Ishikawa (cell line): ENCODE measurements around the gene FBXL20.

Experiments used
- CEBPB ChIP-seq: IDR thresholded peaks from 2 replicates; pipeline ENCODE4 v1.6.1; 2012
- CREB1 ChIP-seq: IDR thresholded peaks from 2 replicates; pipeline ENCODE4 v1.6.1; 2012; ENCODE audit warnings: low read depth
- EGR1 ChIP-seq: IDR thresholded peaks from 2 replicates; pipeline ENCODE4 v1.6.1; 2012
- EP300 ChIP-seq: IDR thresholded peaks from 2 replicates; pipeline ENCODE4 v1.6.1; 2012; ENCODE audit warnings: borderline replicate concordance
- FOXM1 ChIP-seq: IDR thresholded peaks from 2 replicates; pipeline ENCODE4 v1.6.1; 2012; ENCODE audit warnings: low read depth, borderline replicate concordance
- NFIC ChIP-seq: IDR thresholded peaks from 2 replicates; pipeline ENCODE4 v1.6.1; 2012
- RAD21 ChIP-seq: IDR thresholded peaks from 2 replicates; pipeline ENCODE4 v1.6.1; 2012; ENCODE audit warnings: low read depth
- TAF1 ChIP-seq: IDR thresholded peaks from 2 replicates; pipeline ENCODE4 v1.6.1; 2012; ENCODE audit warnings: low read depth, mild to moderate bottlenecking
- TCF12 ChIP-seq: IDR thresholded peaks from 2 replicates; pipeline ENCODE4 v1.6.1; 2012; ENCODE audit warnings: low read depth
- TEAD4 ChIP-seq: IDR thresholded peaks from 2 replicates; pipeline ENCODE4 v1.6.1; 2012
- YY1 ChIP-seq: IDR thresholded peaks from 2 replicates; pipeline ENCODE4 v1.6.1; 2012; ENCODE audit warnings: low read depth
- ZBTB7A ChIP-seq: IDR thresholded peaks from 2 replicates; pipeline ENCODE4 v1.6.1; 2012; ENCODE audit warnings: low read depth
- TF ChIP-seq, protein P1 (sequence below): IDR thresholded peaks from 2 replicates; pipeline ENCODE4 v1.6.1; 2012
- TF ChIP-seq, protein P2 (sequence below): IDR thresholded peaks from 2 replicates; pipeline ENCODE4 v1.6.1; 2012; ENCODE audit warnings: low read depth, mild to moderate bottlenecking
- TF ChIP-seq, protein P3 (sequence below): IDR thresholded peaks from 2 replicates; pipeline ENCODE4 v1.6.1; 2012

Gene FBXL20

DNA sequence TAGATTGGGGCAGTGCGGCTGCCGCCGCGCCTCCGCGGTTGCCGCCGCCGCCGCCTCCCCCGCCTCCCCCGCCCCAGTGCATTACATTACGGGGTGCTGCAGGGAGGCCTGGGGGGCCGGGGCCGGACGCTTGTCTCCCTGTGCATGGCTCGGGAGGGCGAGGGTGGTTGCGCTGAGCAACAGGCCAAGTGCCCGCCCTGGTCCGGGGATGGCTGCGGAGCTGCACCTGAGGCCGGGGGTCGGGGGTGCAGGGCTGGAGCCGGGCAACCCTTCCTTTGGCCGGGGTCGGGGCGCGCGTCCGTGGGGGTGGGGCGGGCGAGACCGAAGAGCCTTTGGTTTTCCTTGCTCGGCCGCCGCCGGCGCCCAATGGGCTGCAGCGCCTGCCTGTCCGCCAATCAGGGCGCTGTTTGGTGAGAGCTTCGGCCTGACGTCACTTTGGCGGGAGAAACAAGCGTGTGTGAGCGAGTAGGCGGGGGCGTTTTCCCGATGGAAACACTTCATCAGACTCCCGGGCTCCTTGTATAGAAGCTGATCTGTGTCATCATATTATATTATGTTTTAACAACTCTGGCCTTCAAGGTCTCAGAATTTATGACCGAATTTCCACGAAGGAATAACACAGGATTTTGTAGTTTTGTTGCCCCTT, 941 bp upstream of the FBXL20 start:
- TF ChIP-seq EGR1, result peak; percentile 91
- TF ChIP-seq NFIC, result no peak
- TF ChIP-seq, protein P1, sequence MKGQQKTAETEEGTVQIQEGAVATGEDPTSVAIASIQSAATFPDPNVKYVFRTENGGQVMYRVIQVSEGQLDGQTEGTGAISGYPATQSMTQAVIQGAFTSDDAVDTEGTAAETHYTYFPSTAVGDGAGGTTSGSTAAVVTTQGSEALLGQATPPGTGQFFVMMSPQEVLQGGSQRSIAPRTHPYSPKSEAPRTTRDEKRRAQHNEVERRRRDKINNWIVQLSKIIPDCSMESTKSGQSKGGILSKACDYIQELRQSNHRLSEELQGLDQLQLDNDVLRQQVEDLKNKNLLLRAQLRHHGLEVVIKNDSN, result no peak
- no peak for TF ChIP-seq TCF12
- TF ChIP-seq YY1, result no peak
- TF ChIP-seq RAD21, result no peak
- no peak for TF ChIP-seq TEAD4
- TF ChIP-seq EP300, result no peak
- no peak for TF ChIP-seq ZBTB7A
- TF ChIP-seq, protein P2, sequence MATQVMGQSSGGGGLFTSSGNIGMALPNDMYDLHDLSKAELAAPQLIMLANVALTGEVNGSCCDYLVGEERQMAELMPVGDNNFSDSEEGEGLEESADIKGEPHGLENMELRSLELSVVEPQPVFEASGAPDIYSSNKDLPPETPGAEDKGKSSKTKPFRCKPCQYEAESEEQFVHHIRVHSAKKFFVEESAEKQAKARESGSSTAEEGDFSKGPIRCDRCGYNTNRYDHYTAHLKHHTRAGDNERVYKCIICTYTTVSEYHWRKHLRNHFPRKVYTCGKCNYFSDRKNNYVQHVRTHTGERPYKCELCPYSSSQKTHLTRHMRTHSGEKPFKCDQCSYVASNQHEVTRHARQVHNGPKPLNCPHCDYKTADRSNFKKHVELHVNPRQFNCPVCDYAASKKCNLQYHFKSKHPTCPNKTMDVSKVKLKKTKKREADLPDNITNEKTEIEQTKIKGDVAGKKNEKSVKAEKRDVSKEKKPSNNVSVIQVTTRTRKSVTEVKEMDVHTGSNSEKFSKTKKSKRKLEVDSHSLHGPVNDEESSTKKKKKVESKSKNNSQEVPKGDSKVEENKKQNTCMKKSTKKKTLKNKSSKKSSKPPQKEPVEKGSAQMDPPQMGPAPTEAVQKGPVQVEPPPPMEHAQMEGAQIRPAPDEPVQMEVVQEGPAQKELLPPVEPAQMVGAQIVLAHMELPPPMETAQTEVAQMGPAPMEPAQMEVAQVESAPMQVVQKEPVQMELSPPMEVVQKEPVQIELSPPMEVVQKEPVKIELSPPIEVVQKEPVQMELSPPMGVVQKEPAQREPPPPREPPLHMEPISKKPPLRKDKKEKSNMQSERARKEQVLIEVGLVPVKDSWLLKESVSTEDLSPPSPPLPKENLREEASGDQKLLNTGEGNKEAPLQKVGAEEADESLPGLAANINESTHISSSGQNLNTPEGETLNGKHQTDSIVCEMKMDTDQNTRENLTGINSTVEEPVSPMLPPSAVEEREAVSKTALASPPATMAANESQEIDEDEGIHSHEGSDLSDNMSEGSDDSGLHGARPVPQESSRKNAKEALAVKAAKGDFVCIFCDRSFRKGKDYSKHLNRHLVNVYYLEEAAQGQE, result no peak
- peak; percentile 89 for TF ChIP-seq CREB1
- no peak for TF ChIP-seq TAF1
- TF ChIP-seq, protein P3, sequence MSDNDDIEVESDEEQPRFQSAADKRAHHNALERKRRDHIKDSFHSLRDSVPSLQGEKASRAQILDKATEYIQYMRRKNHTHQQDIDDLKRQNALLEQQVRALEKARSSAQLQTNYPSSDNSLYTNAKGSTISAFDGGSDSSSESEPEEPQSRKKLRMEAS, result peak; percentile 100
- no peak for TF ChIP-seq FOXM1
- TF ChIP-seq CEBPB, result no peak

DNA sequence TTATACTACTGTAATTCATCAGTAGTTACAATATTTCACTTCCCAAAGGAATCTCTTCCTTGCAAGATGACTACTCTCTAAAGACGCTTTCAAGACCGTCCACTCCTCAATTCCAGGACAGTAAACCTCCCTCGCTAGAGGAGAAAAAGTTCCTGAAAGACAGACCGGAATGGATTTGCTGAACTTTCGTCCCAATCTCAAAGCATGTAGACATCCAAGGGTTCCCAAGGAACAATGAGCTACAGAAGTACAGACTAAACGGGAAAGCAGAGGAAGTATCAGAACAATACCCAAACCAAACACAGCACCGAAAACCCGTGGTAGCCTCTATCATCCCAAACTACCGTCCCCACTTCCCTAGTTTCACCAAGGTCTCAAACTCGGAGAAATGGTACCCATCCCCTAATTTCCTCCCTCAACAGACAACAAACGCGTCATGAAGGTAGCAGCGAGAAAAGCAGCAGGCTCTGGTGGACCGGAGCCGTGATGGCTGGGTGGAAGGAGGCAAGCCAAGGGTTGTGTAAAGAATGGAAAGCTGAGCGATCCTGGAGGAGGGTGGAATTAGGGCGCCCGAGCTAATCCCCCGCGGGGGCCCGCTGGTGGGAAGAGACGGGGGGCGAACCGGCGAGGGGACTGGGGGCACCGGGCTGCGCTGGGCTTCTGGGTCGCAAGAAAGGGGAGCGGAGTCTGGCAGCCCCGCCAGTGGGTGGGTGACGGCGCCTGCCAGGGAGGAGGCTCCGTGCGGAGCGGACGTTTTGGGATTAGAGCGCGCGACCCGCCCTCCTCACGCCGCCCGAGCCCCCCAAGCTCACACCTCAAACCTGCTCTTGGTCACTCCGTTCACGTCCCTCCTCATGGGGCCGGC, 647 bp downstream of the FBXL20 start:
- TF ChIP-seq, protein P2, result no peak
- TF ChIP-seq EGR1 (no peak), TAF1 (no peak), ZBTB7A (no peak), YY1 (no peak), NFIC (no peak), TEAD4 (no peak), CREB1 (no peak), FOXM1 (no peak), RAD21 (no peak), CEBPB (no peak), EP300 (no peak), TCF12 (no peak)
- TF ChIP-seq, protein P3, result no peak; the same call in 1 of the 2 replicates

DNA sequence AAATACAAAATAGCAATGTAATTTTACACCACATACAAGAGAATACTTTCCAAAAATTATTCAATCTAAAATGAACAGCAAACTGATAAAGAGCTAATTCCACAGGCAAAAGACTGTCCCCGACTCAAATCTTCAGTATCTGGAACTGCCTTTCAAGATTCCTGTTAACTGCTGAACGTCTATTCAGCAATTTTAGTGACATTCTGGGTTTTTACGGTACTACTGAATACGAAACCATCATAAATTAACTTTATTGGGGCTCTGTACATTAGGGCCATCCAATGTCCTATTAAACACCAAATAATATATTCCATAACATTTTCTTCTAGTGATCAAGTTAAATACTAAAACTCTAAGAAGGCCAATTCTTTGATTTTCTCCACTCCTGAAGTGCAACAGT, 1.6 kb downstream of the FBXL20 start:
- TF ChIP-seq TEAD4 (no peak), NFIC (no peak), FOXM1 (no peak), EGR1 (no peak), TAF1 (no peak), RAD21 (no peak), YY1 (no peak), CREB1 (no peak), TCF12 (no peak), ZBTB7A (no peak), EP300 (no peak)
- TF ChIP-seq, protein P1, result no peak
- TF ChIP-seq, protein P3, result no peak
- TF ChIP-seq, protein P2, result no peak
